A549 (cell line): ENCODE data around the gene SEPSECS. TPM values are rescaled to one million over a fixed set of nuclear protein-coding genes. Genes with fewer than 3 reads are reported as not detected.

ENCODE experiments used
- ATAC-seq, 2 experiments: fragments of 200-7000 bp in 1 of 2; fragments of >200 bp in 1 of 2; cut with Nextera tagmentation in 1 of 2; cut with Tn5 transposase in 1 of 2; 3 replicates each; pipeline versions ENCODE4 v1.8.0 to v1.9.1; 2018 to 2020; ENCODE audit warnings: mild to moderate bottlenecking in 1 of 2, moderate library complexity in 1 of 2
- CTCF ChIA-PET: fragments of 300-600 bp; sonication (Branson Sonifier 250); formaldehyde crosslinking; extraction: SDS; loops from one replicate; lab custom pipeline; 2021; ENCODE audit warnings: antibody characterized with exemption, inconsistent platforms; lab: Yijun Ruan, JAX
- POLR2A ChIA-PET: fragments of 350-600 bp; formaldehyde crosslinking; extraction: SDS; loops from one replicate; lab custom pipeline; 2021; ENCODE audit warnings: antibody characterized with exemption, inconsistent platforms; lab: Yijun Ruan, JAX
- DNase-seq, 2 experiments: peaks; one replicate each; pipeline versions ENCODE4 v3.0.0 to v3.0.0-alpha.2; 2011 to 2016; ENCODE audit warnings: low read depth in 1 of 2, low spot score in 1 of 2
- FAIRE-seq: peaks from 2 replicates; lab custom pipeline; 2011; peaks lifted over from hg19 to GRCh38; lab: Jason Lieb, UNC
- H3K27ac ChIP-seq, 2 experiments: fragments of >200 bp; sonication (Bioruptor Twin); formaldehyde crosslinking; 3 replicates each; pipeline ENCODE4 v1.5.1; 2016 to 2017
- H3K4me1 ChIP-seq: fragments of >200 bp; sonication (Bioruptor Twin); formaldehyde crosslinking; 3 replicates; pipeline ENCODE4 v1.6.1; 2016
- H3K4me2 ChIP-seq: fragments of >200 bp; sonication (Bioruptor Twin); formaldehyde crosslinking; 3 replicates; pipeline ENCODE4 v1.6.1; 2016
- H3K4me3 ChIP-seq: fragments of >200 bp; sonication (Bioruptor Twin); formaldehyde crosslinking; 3 replicates; pipeline ENCODE4 v1.5.1; 2016
- H3K9me3 ChIP-seq: fragments of >200 bp; sonication (Bioruptor Twin); formaldehyde crosslinking; 3 replicates; pipeline ENCODE4 v1.6.1; 2016
- BCL3 ChIP-seq: fragments of >200 bp; sonication (Bioruptor Twin); formaldehyde crosslinking; IDR thresholded peaks from 3 replicates; pipeline ENCODE4 v1.6.1; 2016
- BHLHE40 ChIP-seq: IDR thresholded peaks from 2 replicates; pipeline ENCODE4 v1.6.1; 2012; ENCODE audit warnings: low read depth, low read length, inconsistent platforms
- CBX2 ChIP-seq: fragments of 200-600 bp; sonication (generic); IDR thresholded peaks from 2 replicates; pipeline ENCODE4 v1.6.1; 2016; ENCODE audit warnings: low read depth, mild to moderate bottlenecking, borderline replicate concordance
- CEBPB ChIP-seq, 2 experiments: fragments of >200 bp in 1 of 2; sonication (Bioruptor Twin) in 1 of 2; formaldehyde crosslinking in 1 of 2; IDR thresholded peaks; 2 replicates each; pipeline ENCODE4 v1.6.1; 2012 to 2016
- CHD4 ChIP-seq: fragments of 200-600 bp; sonication (generic); IDR thresholded peaks from 2 replicates; pipeline ENCODE4 v1.6.1; 2016; ENCODE audit warnings: antibody characterized with exemption, mild to moderate bottlenecking, borderline replicate concordance
- E2F6 ChIP-seq: IDR thresholded peaks from 2 replicates; pipeline ENCODE4 v1.6.1; 2012; ENCODE audit warnings: low read depth, borderline replicate concordance
- ESRRA ChIP-seq: fragments of 150-350 bp; IDR thresholded peaks from 2 replicates; pipeline ENCODE4 v1.6.1; 2014; ENCODE audit warnings: mild to moderate bottlenecking, low read length, borderline replicate concordance
- FOSB ChIP-seq: fragments of 250-450 bp; sonication (Bioruptor Pico); IDR thresholded peaks from 2 replicates; pipeline ENCODE4 v1.5.0; 2020; ENCODE audit warnings: mild to moderate bottlenecking, moderate library complexity
- FOSL2 ChIP-seq, 2 experiments: fragments of 450-650 bp in 1 of 2; fragments of >200 bp in 1 of 2; sonication (Bioruptor Twin) in 1 of 2; formaldehyde crosslinking; IDR thresholded peaks; 2 replicates each; pipeline versions ENCODE4 v1.5.0 to v1.6.1; 2016 to 2020; ENCODE audit warnings: mild to moderate bottlenecking in 1 of 2, moderate library complexity in 1 of 2
- FOXS1 ChIP-seq: fragments of 250-450 bp; sonication (Bioruptor Pico); IDR thresholded peaks from 2 replicates; pipeline ENCODE4 v1.5.0; 2020; ENCODE audit warnings: mild to moderate bottlenecking, moderate library complexity
- GATA3 ChIP-seq: IDR thresholded peaks from 2 replicates; pipeline ENCODE4 v1.6.1; 2012; ENCODE audit warnings: borderline replicate concordance
- HDAC2 ChIP-seq: fragments of 200-600 bp; sonication (generic); IDR thresholded peaks from 2 replicates; pipeline ENCODE4 v1.6.1; 2016
- HEYL ChIP-seq: fragments of 250-450 bp; sonication (Bioruptor Pico); IDR thresholded peaks from 2 replicates; pipeline ENCODE4 v1.8.0; 2021; ENCODE audit warnings: mild to moderate bottlenecking, moderate library complexity
- HOXA7 ChIP-seq: fragments of 250-450 bp; sonication (Bioruptor Pico); IDR thresholded peaks from 2 replicates; pipeline ENCODE4 v1.5.0; 2020; ENCODE audit warnings: mild to moderate bottlenecking, moderate library complexity
- HOXB13 ChIP-seq: fragments of 250-450 bp; sonication (Bioruptor Pico); IDR thresholded peaks from 2 replicates; pipeline ENCODE4 v1.5.0; 2020; ENCODE audit warnings: low read depth, mild to moderate bottlenecking, moderate library complexity
- HOXB5 ChIP-seq: fragments of 250-450 bp; sonication (Bioruptor Pico); IDR thresholded peaks from 2 replicates; pipeline ENCODE4 v1.5.0; 2020; ENCODE audit warnings: mild to moderate bottlenecking, moderate library complexity
- JUNB ChIP-seq: fragments of >200 bp; sonication (Bioruptor Twin); formaldehyde crosslinking; IDR thresholded peaks from 2 replicates; pipeline ENCODE4 v1.6.1; 2016
- MAFK ChIP-seq: fragments of 450-650 bp; IDR thresholded peaks from 2 replicates; pipeline ENCODE4 v1.6.1; 2014; ENCODE audit not compliant: partially characterized antibody
- MAZ ChIP-seq: fragments of 150-350 bp; IDR thresholded peaks from 2 replicates; pipeline ENCODE4 v1.6.1; 2014; ENCODE audit warnings: antibody characterized with exemption, low read depth, low read length, borderline replicate concordance
- NPAS2 ChIP-seq: fragments of 250-450 bp; sonication (Bioruptor Pico); IDR thresholded peaks from 2 replicates; pipeline ENCODE4 v1.8.0; 2022; ENCODE audit warnings: mild to moderate bottlenecking, moderate library complexity, borderline replicate concordance
- PBX3 ChIP-seq: IDR thresholded peaks from 2 replicates; pipeline ENCODE4 v1.6.1; 2012
- POLR2A ChIP-seq: IDR thresholded peaks from 2 replicates; pipeline ENCODE4 v1.6.1; 2012; ENCODE audit warnings: mild to moderate bottlenecking, low read length
- POLR2AphosphoS2 ChIP-seq: conservative IDR thresholded peaks from 2 replicates; pipeline ENCODE4 v1.6.1; 2012; ENCODE audit warnings: low read length, improper control_type of control experiment, inconsistent platforms
- RAD21 ChIP-seq, 2 experiments: fragments of >200 bp in 1 of 2; sonication (Bioruptor Twin) in 1 of 2; formaldehyde crosslinking in 1 of 2; IDR thresholded peaks in 1 of 2; conservative IDR thresholded peaks in 1 of 2; 2 replicates in 1 of 2; 3 replicates in 1 of 2; pipeline ENCODE4 v1.6.1; 2012 to 2018; ENCODE audit warnings: inconsistent platforms in 1 of 2
- RCOR1 ChIP-seq: fragments of 150-350 bp; IDR thresholded peaks from 2 replicates; pipeline ENCODE4 v1.6.1; 2014; ENCODE audit warnings: antibody characterized with exemption, low read length, low read depth
- SMC3 ChIP-seq: fragments of >200 bp; sonication (Bioruptor Twin); formaldehyde crosslinking; IDR thresholded peaks from 3 replicates; pipeline ENCODE4 v1.6.1; 2018; ENCODE audit warnings: inconsistent platforms
- TP53 ChIP-seq: fragments of 250-450 bp; sonication (Bioruptor Pico); IDR thresholded peaks from 2 replicates; pipeline ENCODE4 v1.5.0; 2021; ENCODE audit warnings: mild to moderate bottlenecking, moderate library complexity
- ZC3H11A ChIP-seq: fragments of 450-650 bp; IDR thresholded peaks from 2 replicates; pipeline ENCODE4 v1.6.1; 2014; ENCODE audit warnings: antibody characterized with exemption, mild to moderate bottlenecking
- ZFP36 ChIP-seq: fragments of 450-650 bp; IDR thresholded peaks from 2 replicates; pipeline ENCODE4 v1.6.1; 2014; ENCODE audit warnings: borderline replicate concordance; ENCODE audit not compliant: partially characterized antibody
- WGBS: methylation state at CpG from one replicate; pipeline ENCODE4 v1.1.6; 2017; ENCODE audit errors: missing lambda C conversion rate; 5-methylcytosine and 5-hydroxymethylcytosine counted together
- polyA minus RNA-seq: library from RNA; depleted of rRNA, polyadenylated mRNA; stranded (reverse); fragments of >200 nt; gene quantifications from 2 replicates; pipeline ENCODE4 v1.2.3, GENCODE V29; 2011; rRNA and poly(A)+ RNA removed
- polyA plus RNA-seq, 4 experiments: library from polyadenylated mRNA; depleted of rRNA in 3 of 4; stranded (reverse); fragments of >200 nt; fragmentation: RNase III in 1 of 4; extraction: RNeasy Plus Mini Kit Qiagen cat#74134 plus additional on column Dnase treatment in 1 of 4; gene quantifications; 2 replicates in 3 of 4; 3 replicates in 1 of 4; pipeline ENCODE4 v1.2.3, GENCODE V29; 2011 to 2017
- TF ChIP-seq, protein P1 (sequence below): fragments of 150-350 bp; IDR thresholded peaks from 2 replicates; pipeline ENCODE4 v1.6.1; 2014; ENCODE audit warnings: low read depth, mild to moderate bottlenecking, low read length
- TF ChIP-seq, protein P2 (sequence below): fragments of >200 bp; sonication (Bioruptor Twin); formaldehyde crosslinking; IDR thresholded peaks from 2 replicates; pipeline ENCODE4 v1.6.1; 2016

The SEPSECS gene
- polyA plus RNA-seq (2011; rRNA removed) (7.4 and 9.7 TPM in 2 replicates), polyA plus RNA-seq (2017; fragmentation: RNase III; extraction: RNeasy Plus Mini Kit Qiagen cat#74134 plus additional on column Dnase treatment) (2.3 to 2.9 TPM (median 2.5 TPM) in 3 replicates), polyA minus RNA-seq (2.2 and 2.8 TPM in 2 replicates)
- polyA plus RNA-seq (2012; cell fraction: cytosol; rRNA removed): 0.95 and 1.1 TPM in 2 replicates
- polyA plus RNA-seq (2012; cell fraction: nucleus; rRNA removed): 0.62 and 1.0 TPM in 2 replicates

- FAIRE-seq: no peak
- POLR2A ChIA-PET: interaction anchor here (0.7 to 2.8 kb wide), 4 partner anchors 13 to 207 kb away, joined by 3 to 13 read pairs (median 5); partner anchors contain the start of gene ZCCHC4
- TF ChIP-seq SMC3 (no peak), FOSL2 (IDR thresholded peaks at IDR 0.05) (no peak), FOSL2 (CRISPR knock-in tag; IDR thresholded peaks at IDR 0.05) (peak; percentile 4; the same call in 1 of the 2 replicates), CHD4 (no peak), ZC3H11A (no peak), JUNB (no peak), MAFK (peak; percentile 62), ZFP36 (no peak), TP53 (CRISPR knock-in tag) (no peak), HOXB13 (CRISPR knock-in tag) (no peak), HOXB5 (no peak), RCOR1 (no peak), HOXA7 (CRISPR knock-in tag) (no peak), HDAC2 (no peak), RAD21 (conservative IDR thresholded peaks at IDR 0.05 in 1 of 2, IDR thresholded peaks at IDR 0.05 in 1 of 2) (no peak), HEYL (CRISPR knock-in tag) (no peak), BCL3 (peak; percentile 55; the same call in 1 of the 3 replicates), MAZ (no peak), E2F6 (peak; percentile 81), POLR2A (peak; percentile 62), PBX3 (0 out of 2 replicates have a peak, but pooled peaks have one; percentile 14), CBX2 (no peak), FOXS1 (no peak), GATA3 (peak; percentile 47; the same call in 1 of the 2 replicates), NPAS2 (CRISPR knock-in tag) (no peak), FOSB (CRISPR knock-in tag) (no peak), POLR2AphosphoS2 (no peak), CEBPB (IDR thresholded peaks at IDR 0.05) (no peak), ESRRA (no peak), BHLHE40 (no peak)
- TF ChIP-seq, protein P1, sequence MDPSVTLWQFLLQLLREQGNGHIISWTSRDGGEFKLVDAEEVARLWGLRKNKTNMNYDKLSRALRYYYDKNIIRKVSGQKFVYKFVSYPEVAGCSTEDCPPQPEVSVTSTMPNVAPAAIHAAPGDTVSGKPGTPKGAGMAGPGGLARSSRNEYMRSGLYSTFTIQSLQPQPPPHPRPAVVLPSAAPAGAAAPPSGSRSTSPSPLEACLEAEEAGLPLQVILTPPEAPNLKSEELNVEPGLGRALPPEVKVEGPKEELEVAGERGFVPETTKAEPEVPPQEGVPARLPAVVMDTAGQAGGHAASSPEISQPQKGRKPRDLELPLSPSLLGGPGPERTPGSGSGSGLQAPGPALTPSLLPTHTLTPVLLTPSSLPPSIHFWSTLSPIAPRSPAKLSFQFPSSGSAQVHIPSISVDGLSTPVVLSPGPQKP: no peak
- TF ChIP-seq, protein P2, sequence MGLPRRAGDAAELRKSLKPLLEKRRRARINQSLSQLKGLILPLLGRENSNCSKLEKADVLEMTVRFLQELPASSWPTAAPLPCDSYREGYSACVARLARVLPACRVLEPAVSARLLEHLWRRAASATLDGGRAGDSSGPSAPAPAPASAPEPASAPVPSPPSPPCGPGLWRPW: no peak
Measured at GRCh38 chr4:25159837-25160713, at the start of gene SEPSECS. TSS of gene SEPSECS (minus strand) at chr4:25160449. CDS start at chr4:25160369, 80 bp downstream.

More at GRCh38 chr4:25159837-25160713, at the start of gene SEPSECS:
- Histone ChIP-seq H3K4me2 (peak within 1 kb of the TSS; percentile 82), H3K9me3 (no peaks in the 10 kb centered on the region), H3K27ac (peak within 1 kb of the TSS; percentile 88 to 91), H3K4me3 (peak within 1 kb of the TSS; percentile 88), H3K4me1 (0 out of 3 replicates have a peak, but pooled peaks cover 4% of the 10 kb centered on the region)
- CTCF ChIA-PET: interaction anchor here (1.2 kb wide), 1 partner anchor 102 kb away, joined by 3 read pairs; no protein-coding TSS in a partner anchor
- ATAC-seq (peak; percentile 87 to 92), DNase-seq (peak; percentile 65 to 95)
- 1% methylated on average over 36 of the region's 66 CpGs for WGBS
